ENCODE results near the gene NDUFA6.

The NDUFA6 gene

DNA sequence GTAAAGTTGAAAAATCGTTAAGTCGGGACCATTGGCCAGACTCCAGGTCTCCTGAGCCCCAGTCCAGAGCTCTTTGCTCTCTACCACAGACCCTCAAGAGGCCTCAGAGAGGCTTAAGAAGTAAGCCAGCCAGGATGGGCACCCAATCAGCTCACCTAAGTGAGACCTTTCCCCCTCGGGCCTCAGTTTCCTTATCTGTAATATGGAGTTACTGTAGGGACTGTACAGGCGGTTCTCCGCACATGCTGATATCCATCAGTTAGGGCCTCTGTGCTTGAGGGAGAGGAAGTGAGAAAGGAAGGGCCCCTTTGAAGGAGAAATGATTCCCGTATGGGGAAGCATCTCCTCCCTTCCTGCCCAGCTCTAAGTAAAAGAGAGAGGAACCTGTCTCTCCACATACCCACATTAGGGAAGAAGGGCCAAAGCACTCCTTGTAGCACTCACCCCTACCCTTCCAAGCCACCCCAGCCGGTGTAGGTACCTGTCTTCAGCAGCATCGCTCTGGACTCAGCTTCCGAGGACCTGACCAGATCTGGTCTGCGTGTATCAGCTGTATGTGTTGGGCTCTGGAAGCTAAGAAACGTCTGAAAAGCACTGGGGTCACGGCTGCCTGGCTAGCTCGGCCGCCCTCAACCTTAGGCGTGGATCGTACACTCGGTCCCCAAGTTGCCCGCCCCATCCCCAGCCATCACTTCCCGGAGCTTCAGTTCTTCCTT lies 20.6 kb downstream of the NDUFA6 start:
- DNase-seq: no peak

DNA sequence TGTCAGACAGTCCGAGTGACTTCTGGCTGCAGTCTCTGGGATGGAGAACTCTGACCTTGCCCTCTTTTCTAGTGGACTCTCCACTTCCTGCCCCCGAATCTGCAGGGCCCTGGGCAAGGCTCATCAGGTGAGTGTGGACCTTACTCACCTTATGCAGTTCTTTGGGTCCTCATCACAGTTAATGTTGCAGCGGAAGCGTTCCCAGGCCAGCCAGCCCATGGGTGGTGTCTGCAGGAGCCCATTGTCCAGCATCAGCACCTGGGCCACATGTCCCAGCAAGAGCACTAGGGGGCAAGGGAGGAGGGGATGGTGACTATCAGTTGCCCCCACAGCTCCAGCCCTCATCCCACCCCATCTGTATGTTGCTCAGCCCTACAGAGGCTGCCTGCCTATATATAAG lies 22.3 kb downstream of the NDUFA6 start:
- no peak for DNase-seq

DNA sequence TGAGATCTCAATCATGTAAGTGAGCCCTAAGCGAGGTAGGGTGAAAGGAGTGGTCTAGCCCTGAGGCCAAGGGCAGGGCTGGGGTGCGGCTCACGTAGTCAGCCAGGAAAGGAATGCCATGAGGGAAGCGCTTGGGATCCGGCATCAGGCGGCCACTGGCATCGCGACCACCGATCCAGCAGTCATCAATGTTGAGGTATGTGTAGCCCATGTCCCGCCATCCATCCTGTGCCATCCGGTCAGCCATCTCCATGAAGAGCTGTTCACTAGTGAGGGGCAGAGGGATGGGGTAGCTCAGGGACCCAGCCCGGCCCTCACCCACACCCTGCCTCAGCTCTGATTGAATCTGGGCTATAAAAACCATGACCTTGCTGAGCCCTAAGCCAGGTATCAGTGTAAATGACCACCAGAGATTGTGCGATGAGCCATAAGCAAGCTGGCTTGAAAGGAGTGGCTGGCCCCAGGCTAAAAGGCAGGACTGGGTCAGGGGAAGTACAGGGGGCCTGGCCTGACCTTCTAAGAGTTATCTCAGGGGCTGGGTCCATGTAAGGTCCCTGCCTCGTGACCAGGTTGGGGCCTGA lies 22.8 kb downstream of the NDUFA6 start:
- DNase-seq: no peak

DNA sequence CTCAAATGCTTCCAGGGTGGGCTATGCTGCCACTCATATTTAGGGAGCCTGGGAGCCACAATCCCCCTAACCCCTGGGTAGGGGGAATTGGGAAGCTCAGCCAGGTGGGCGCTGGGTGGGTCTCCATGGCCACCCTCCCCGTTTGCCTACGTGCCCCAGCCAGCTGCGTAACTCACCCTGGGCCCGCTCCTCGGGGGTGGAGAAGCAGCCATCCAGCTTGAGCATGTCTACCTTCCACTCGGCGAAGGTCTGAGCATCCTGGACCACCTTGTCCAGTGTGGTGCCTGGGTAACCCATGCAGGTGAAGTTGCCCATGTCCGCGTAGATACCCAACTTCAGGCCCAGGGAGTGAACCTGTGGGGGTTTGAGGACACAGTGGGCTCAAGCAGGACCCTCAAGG lies 23.6 kb downstream of the NDUFA6 start:
- no peak for DNase-seq

DNA sequence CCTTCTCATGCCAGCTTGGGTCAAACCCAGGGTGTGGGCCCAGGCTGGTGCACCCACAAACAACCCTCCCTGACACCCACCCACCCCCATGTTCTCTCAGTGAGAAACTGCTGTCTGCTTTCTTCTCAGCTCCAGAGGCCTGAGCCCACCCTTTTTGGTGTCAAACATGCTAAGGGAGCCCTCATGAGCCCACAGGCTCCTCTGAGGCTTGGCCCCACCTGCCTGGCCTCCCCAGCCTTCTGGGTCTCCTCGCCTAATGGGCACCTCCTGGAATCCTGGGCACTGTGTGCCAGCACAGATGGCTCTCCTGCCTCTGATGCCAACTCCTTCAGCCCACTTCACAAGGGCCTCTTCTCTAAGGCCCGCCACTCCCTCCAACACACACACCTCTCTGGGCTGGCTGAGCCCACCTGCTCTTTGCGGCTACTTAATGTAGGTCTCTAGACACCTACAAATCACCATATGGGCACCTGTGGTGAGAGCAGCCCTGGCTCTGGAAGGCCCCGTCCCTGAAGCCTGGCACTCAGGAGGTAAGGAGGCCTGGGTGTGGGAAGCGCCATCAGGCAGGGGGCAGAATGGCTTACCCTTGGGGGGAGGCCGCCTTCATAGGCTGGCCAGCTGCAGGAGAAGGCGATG lies 24.3 kb downstream of the NDUFA6 start:
- no peak for DNase-seq

DNA sequence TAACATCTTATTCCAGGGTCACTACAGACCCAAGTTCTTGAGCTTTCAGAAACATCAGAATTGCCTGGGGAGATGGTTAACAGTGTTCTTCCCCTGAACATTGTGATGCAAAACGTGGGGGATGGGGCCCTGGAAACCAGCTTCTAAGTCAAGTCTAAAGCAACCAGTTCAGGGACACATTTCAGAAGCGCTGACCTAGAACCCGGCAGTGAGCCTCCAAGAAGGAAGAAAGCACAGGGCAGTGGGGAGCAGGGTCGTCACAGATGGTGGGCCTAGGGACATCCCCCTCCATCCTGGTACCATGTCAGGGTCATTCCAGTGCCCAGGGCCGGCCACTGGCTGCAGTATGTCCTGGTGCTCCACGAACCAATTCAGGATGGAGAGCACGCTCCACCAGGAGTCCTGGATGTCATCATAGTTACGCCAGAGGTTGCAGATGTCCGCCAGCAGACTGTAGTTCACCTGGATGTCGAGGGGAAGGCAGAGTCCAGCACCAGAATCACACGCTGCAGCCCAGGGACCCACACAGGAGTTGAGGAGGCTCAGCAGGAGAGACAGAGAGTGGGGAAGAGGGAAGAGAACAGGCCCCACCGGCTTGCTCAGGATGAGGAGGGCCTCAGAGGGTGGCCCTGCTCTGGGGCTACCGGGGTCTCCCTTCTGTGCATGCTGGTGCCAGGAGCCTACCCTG lies 25.0 kb downstream of the NDUFA6 start:
- no peak for DNase-seq

DNA sequence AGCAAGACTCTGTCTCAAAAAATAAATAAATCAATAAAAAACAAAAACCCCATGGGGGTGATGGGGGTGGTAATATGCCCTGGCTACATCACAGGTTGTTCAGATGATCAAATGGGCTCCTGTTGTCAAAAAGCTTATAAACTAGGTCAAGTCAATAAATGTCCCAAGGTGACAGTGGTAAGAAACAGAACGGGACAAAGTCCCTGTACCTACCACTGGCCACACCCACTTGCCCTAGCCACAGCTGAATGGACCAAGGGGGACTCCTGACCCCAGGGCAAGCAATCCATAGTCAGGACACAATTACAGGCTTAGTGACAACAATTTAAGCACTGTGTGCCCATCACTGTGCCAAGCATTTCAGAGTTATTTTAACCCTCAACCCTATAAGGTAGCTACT lies 25.9 kb downstream of the NDUFA6 start:
- no peak for DNase-seq

DNA sequence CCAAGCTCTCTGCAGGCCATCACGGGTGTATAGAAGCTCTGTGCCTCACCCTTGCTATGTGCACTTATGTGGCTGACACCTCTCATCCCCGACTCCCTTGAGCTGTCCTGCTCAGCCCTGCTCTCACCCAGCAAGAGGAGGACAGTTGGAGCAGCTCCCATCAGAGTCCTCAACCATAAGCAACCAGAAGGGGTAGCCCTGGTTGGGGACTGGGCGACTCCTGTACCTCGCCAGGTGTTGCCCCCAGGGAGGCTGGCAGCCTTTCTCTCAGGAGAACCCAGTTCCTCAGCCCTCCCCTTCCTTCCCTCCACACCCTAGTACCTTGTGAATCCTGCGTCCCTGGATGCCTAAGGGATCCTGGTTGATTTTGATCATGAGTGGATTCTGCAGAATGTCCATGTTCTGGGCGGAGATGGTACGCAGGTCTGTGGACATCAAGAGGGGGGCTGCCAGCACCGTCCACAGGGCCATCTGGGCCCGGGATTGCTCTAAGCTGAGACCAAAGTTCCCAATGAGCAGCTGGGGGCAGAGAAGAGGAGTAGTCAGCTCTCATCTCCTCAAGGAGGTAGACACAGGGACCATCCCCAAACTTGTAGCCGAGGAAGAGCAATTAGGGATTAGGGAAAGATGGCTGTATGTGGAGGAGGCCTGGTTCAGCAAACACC lies 27.9 kb downstream of the NDUFA6 start:
- no peak for DNase-seq

DNA sequence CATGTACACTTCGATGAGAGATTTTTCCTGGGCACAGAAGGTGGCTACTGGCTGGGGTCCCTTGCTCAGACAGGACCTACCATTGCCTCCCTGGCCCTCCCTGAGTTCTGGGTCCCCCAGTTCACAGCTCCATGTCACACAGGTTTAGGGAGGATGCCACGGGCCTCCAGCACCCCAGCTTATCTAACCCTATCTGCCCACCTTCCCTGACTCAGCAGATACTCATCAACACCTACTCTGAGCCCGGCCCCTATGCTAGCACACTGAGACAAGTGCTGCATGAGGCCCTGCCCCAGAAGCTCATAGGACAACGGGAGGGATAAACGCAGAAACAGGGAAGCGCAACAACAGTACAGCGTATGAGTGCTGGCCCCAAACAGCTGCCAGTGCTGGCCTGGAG lies 29.5 kb downstream of the NDUFA6 start:
- DNase-seq: no peak

DNA sequence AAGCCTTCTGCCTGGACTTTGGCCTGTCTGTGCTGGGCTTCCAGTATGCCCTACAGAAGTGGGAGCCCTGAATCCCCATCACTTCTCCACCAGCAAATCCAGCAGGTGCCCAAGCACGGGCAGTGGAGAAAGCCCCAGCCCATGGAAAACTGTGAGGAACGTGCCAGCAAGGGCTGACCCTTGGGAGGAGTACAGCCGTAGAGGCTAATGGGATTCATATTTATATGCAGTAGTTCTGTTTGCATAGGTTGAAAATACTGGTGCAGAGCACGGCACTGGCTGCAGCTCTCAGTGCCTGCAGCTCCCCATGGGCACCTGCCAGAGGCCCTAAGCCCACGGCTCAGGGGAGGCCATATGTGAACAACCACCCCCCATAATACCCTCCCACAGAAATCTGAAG lies 30.1 kb downstream of the NDUFA6 start:
- DNase-seq: no peak

DNA sequence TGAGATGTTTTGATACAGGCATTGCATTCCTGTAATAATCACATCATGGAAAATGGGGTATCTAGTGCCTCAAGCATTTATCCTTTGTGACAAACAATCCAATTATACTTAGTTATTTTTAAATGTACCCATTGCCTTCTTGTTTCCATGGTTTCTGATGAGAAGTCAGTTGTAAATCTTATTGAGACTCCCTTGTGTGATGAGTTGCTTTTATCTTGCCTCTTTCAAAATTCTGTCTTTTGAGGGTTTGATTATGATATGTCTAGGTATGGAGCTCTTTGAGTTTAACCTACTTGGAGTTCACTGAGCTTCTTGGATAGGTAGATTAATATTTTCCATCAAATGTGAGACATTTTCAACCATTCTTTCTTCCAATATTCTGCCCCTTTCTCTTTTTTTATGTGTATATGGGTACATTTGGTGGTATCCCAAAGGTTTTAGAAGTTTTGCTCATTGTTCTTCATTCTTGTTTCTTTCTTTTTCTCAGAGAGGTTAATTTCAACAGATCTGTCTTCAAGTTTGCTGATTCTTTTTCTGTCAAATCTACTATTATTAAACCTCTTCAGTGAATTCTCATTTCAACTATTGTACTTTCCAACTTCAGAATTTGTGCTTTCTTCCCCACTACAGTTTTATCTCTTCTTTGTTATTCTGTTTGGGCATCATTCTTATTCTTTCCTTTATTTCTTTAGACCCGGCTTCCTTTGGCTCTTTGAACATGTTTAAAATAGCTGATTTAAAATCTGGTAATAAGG lies 33.6 kb downstream of the NDUFA6 start:
- no peak for DNase-seq

DNA sequence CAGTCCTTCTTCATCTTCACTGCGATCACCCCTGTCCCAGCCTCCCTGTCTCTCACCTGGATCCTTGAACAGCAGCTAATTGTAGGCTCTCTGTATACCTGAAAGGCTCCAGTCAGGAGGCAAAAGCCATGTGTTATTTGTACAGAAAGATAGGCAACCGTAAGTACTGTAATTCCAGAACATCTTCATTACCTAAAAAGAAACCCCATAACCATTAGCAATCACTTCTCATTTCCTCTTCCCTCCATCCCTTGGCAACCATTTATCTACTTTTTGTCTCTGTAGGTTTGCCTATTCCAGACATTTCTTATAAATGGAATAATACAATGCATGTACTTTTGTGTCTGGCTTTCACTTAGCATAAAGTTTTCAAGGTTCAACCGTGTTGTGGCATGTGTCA lies 37.8 kb downstream of the NDUFA6 start:
- DNase-seq: no peak

DNA sequence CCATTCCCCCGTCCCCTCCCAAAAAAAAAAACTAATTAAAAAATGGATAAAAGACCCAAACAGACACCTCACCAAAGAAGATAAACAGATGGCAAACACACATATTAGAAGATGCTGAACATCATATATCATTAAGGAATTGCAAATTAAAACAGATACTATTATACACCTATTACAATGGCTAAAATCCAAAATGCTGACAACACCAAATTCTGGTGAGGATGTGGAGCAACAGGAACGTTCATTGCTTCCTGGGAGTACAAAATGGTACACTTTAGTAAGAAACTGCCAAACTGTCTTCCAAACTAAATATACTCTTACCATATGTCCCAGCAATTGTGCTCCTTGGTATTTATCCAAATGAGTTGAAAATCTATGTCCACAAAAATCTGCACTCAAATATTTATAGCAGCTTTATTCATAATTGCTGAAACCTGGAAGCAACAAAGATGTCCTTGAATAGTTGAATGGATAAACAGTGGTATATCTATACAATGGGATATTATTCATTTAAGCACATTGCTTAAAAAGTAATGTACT lies 39.9 kb downstream of the NDUFA6 start:
- DNase-seq: no peak

DNA sequence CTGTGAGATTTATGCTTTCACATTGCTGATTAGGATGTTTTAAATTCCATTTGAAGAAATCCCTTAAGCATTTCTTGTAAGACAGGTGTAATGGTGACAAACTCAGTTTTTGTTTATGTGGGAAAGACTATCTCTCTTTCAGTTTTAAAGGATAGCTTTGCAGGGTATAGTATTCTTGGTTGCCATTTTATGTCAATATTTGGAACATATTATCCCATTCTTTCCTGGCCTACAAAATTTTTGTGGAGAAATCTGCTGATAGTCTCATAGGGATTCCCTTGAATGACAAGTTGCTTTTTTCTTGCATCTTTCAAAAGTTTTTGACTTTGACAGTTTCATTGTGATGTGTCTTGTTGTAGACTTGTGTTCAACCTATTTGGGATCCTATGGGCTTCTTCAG lies 48.8 kb downstream of the NDUFA6 start:
- DNase-seq: no peak

DNA sequence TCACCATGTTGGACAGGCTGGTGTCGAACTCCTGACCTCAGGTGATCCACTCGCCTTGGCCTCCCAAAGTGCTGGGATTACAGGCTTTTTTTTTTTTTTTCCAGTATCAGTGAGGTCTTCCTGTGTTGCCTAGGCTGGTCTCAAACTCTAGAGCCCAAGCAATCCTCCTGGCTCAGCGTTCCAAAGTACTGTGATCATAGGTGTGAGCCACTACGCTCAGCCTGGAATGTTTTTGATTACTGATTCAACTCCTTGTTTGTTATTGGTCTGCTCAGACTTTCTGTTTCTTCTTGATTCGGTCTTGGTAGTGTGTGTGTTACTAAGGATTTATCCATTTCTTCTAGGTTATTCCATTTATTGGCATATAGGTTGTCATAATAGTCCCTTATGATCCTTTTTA lies 51.3 kb downstream of the NDUFA6 start:
- DNase-seq: no peak
